IMR-90 (cell line): ENCODE results near the gene BGLAP. TPM values are rescaled to one million over a fixed set of nuclear protein-coding genes. Genes with fewer than 3 reads are reported as not detected.

Experiments
- ATAC-seq: fragments of 200-7000 bp; cut with Tn5 transposase; 2 replicates; pipeline ENCODE4 v1.9.1; 2020; ENCODE audit warnings: low read depth, mild to moderate bottlenecking, moderate library complexity
- BruUV-seq: library from RNA; stranded (reverse); fragments of 400-500 nt; replicated peaks from 2 replicates; lab custom pipeline; 2021; lab: Mats Ljungman, UMichigan
- CTCF ChIA-PET: fragments of 300-600 bp; formaldehyde crosslinking; extraction: SDS; loops from one replicate; lab custom pipeline; 2021; ENCODE audit warnings: antibody characterized with exemption; lab: Yijun Ruan, JAX
- POLR2A ChIA-PET: fragments of 300-600 bp; sonication (Branson Sonifier 250); formaldehyde crosslinking; loops from one replicate; lab custom pipeline; 2022; ENCODE audit warnings: antibody characterized with exemption; ENCODE audit not compliant: unreplicated experiment; lab: Charles Lee
- DNase-seq: peaks from one replicate; pipeline ENCODE4 v3.0.0; 2013
- H2AFZ ChIP-seq: replicated peaks from 2 replicates; pipeline ENCODE3; 2013; ENCODE audit warnings: low read length, mild to moderate bottlenecking; ENCODE audit not compliant: poor library complexity
- H2AK5ac ChIP-seq: 2 replicates; pipeline ENCODE4 v1.6.1; 2013; ENCODE audit warnings: low read depth, low read length, inconsistent platforms
- H2AK9ac ChIP-seq: replicated peaks from 2 replicates; pipeline ENCODE3; 2013; ENCODE audit warnings: mild to moderate bottlenecking, low read depth, low read length, moderate library complexity; ENCODE audit not compliant: poor library complexity
- H2BK120ac ChIP-seq: 2 replicates; pipeline ENCODE4 v1.6.1; 2013; ENCODE audit warnings: low read depth, low read length, inconsistent platforms
- H2BK15ac ChIP-seq: 3 replicates; pipeline ENCODE4 v1.6.1; 2013; ENCODE audit warnings: low read depth, low read length, inconsistent platforms
- H2BK20ac ChIP-seq: 2 replicates; pipeline ENCODE4 v1.6.1; 2013; ENCODE audit warnings: low read depth, mild to moderate bottlenecking, inconsistent platforms, low read length, moderate library complexity
- H2BK5ac ChIP-seq: 2 replicates; pipeline ENCODE4 v1.6.1; 2013; ENCODE audit warnings: mild to moderate bottlenecking, low read depth, low read length, inconsistent platforms; ENCODE audit not compliant: poor library complexity, severe bottlenecking
- H3K14ac ChIP-seq: replicated peaks from 2 replicates; pipeline ENCODE4 v1.6.1; 2013; ENCODE audit warnings: low read depth, low read length, inconsistent platforms
- H3K18ac ChIP-seq: 2 replicates; pipeline ENCODE4 v1.6.1; 2013; ENCODE audit warnings: low read depth, low read length, control low read depth
- H3K23ac ChIP-seq: 2 replicates; pipeline ENCODE4 v1.6.1; 2013; ENCODE audit warnings: low read depth, low read length, inconsistent platforms
- H3K27ac ChIP-seq: 2 replicates; pipeline ENCODE4 v1.5.1; 2013; ENCODE audit warnings: mild to moderate bottlenecking, control low read depth, low read length; ENCODE audit not compliant: insufficient read depth
- H3K27me3 ChIP-seq: 2 replicates; pipeline ENCODE4 v1.6.1; 2013; ENCODE audit warnings: low read length; ENCODE audit not compliant: control insufficient read depth, insufficient read depth
- H3K36me3 ChIP-seq: 2 replicates; pipeline ENCODE4 v1.6.1; 2013; ENCODE audit warnings: low read length, mixed read lengths; ENCODE audit not compliant: control insufficient read depth, insufficient read depth
- H3K4ac ChIP-seq: 2 replicates; pipeline ENCODE4 v1.6.1; 2013; ENCODE audit warnings: low read depth, low read length, inconsistent platforms
- H3K4me1 ChIP-seq: 2 replicates; pipeline ENCODE4 v1.6.1; 2013; ENCODE audit warnings: low read length, mixed read lengths; ENCODE audit not compliant: control insufficient read depth, insufficient read depth
- H3K4me2 ChIP-seq: 2 replicates; pipeline ENCODE4 v1.6.1; 2013; ENCODE audit warnings: low read depth, mild to moderate bottlenecking, control low read depth, low read length, moderate library complexity
- H3K4me3 ChIP-seq: 2 replicates; pipeline ENCODE4 v1.5.1; 2013; ENCODE audit warnings: low read depth, mild to moderate bottlenecking, control low read depth, low read length, moderate library complexity; ENCODE audit not compliant: insufficient read depth
- H3K56ac ChIP-seq: 2 replicates; pipeline ENCODE4 v1.6.1; 2013; ENCODE audit warnings: low read length, inconsistent platforms; ENCODE audit not compliant: insufficient read depth; ENCODE audit errors: extremely low read depth
- H3K79me1 ChIP-seq, 2 experiments: 2 replicates each; pipeline ENCODE4 v1.6.1; 2013; ENCODE audit warnings: low read length in 2 of 2, inconsistent platforms in 1 of 2, low read depth in 1 of 2
- H3K9ac ChIP-seq: 2 replicates; pipeline ENCODE4 v1.6.1; 2013; ENCODE audit warnings: low read depth, low read length, control low read depth
- H3K9me1 ChIP-seq: 2 replicates; pipeline ENCODE4 v1.6.1; 2013; ENCODE audit warnings: low read length, inconsistent platforms; ENCODE audit not compliant: insufficient read depth
- H3K9me3 ChIP-seq: 2 replicates; pipeline ENCODE4 v1.6.1; 2013; ENCODE audit warnings: low read length; ENCODE audit not compliant: control insufficient read depth, insufficient read depth
- H4K20me1 ChIP-seq: 2 replicates; pipeline ENCODE4 v1.6.1; 2013; ENCODE audit warnings: low read length, inconsistent platforms; ENCODE audit not compliant: insufficient read depth
- H4K5ac ChIP-seq: 2 replicates; pipeline ENCODE4 v1.6.1; 2013; ENCODE audit warnings: mild to moderate bottlenecking, low read depth, low read length, control low read depth
- H4K8ac ChIP-seq, 2 experiments: 2 replicates each; pipeline ENCODE4 v1.6.1; 2013; ENCODE audit warnings: low read depth in 2 of 2, low read length in 2 of 2, control low read depth in 1 of 2, inconsistent platforms in 1 of 2
- H4K91ac ChIP-seq: 2 replicates; pipeline ENCODE4 v1.6.1; 2013; ENCODE audit warnings: low read depth, low read length, inconsistent platforms; ENCODE audit not compliant: insufficient read depth
- BHLHE40 ChIP-seq: fragments of 150-350 bp; IDR thresholded peaks from 2 replicates; pipeline ENCODE4 v1.6.1; 2016; ENCODE audit warnings: mild to moderate bottlenecking, low read depth, low read length
- CEBPB ChIP-seq: IDR thresholded peaks from 2 replicates; pipeline ENCODE4 v1.6.1; 2012; ENCODE audit warnings: low read depth, low read length, improper control_type of control experiment
- ELK1 ChIP-seq: fragments of 150-350 bp; IDR thresholded peaks from 2 replicates; pipeline ENCODE4 v1.6.1; 2016; ENCODE audit warnings: low read depth, mild to moderate bottlenecking, low read length, moderate library complexity, borderline replicate concordance
- FOS ChIP-seq: fragments of 150-350 bp; IDR thresholded peaks from 2 replicates; pipeline ENCODE4 v1.6.1; 2016; ENCODE audit warnings: low read depth, low read length
- MAFK ChIP-seq: IDR thresholded peaks from 2 replicates; pipeline ENCODE4 v1.6.1; 2012; ENCODE audit warnings: low read depth, low read length, improper control_type of control experiment
- MAZ ChIP-seq: IDR thresholded peaks from 2 replicates; pipeline ENCODE4 v1.6.1; 2012; ENCODE audit warnings: low read depth, mild to moderate bottlenecking, low read length, improper control_type of control experiment, moderate library complexity, borderline replicate concordance
- MXI1 ChIP-seq: IDR thresholded peaks from 2 replicates; pipeline ENCODE4 v1.6.1; 2012; ENCODE audit warnings: low read depth, mild to moderate bottlenecking, low read length, moderate library complexity, borderline replicate concordance
- NFE2L2 ChIP-seq: fragments of 150-350 bp; IDR thresholded peaks from 2 replicates; pipeline ENCODE4 v1.6.1; 2016; ENCODE audit warnings: low read depth, mild to moderate bottlenecking, low read length
- POLR2A ChIP-seq: IDR thresholded peaks from 2 replicates; pipeline ENCODE4 v1.6.1; 2012; ENCODE audit warnings: mild to moderate bottlenecking, low read depth, low read length
- RCOR1 ChIP-seq: IDR thresholded peaks from 2 replicates; pipeline ENCODE4 v1.6.1; 2012; ENCODE audit warnings: mild to moderate bottlenecking, low read length, improper control_type of control experiment; ENCODE audit not compliant: insufficient replicate concordance
- RFX5 ChIP-seq: IDR thresholded peaks from 2 replicates; pipeline ENCODE4 v1.8.0; 2012; ENCODE audit warnings: low read depth, mild to moderate bottlenecking, low read length, moderate library complexity
- USF2 ChIP-seq: fragments of 150-350 bp; IDR thresholded peaks from 2 replicates; pipeline ENCODE4 v1.6.1; 2017; ENCODE audit warnings: mild to moderate bottlenecking, antibody characterized with exemption, low read length, low read depth
- dilution Hi-C: fragments of 300-500 bp; cut with HindIII; formaldehyde crosslinking; loops from one replicate; pipeline ENCODE4 v1.14.3; 2018; ENCODE audit warnings: low sequenced_read_pairs; ENCODE audit not compliant: unreplicated experiment
- in situ Hi-C: fragments of 300-500 bp; cut with MboI; formaldehyde crosslinking; loops from 3 replicates; pipeline ENCODE4 v1.14.3; 2019; ENCODE audit warnings: low sequenced_read_pairs, inconsistent platforms, mixed read lengths
- intact Hi-C: fragments of 100-400 bp; cut with micrococcal nuclease; formaldehyde crosslinking; loops from 2 replicates; pipeline ENCODE4 v1.10.0; 2022
- polyA plus RNA-seq, 3 experiments: library from polyadenylated mRNA; depleted of rRNA; stranded (reverse); fragments of >200 nt; gene quantifications; 2 replicates each; pipeline ENCODE4 v1.2.3, GENCODE V29; 2012; ENCODE audit warnings: low replicate concordance in 1 of 3
- total RNA-seq: library from RNA; depleted of rRNA; stranded (reverse); fragments of >200 nt; gene quantifications from 2 replicates; pipeline ENCODE4 v1.2.3, GENCODE V29; 2012

BGLAP gene
- total and polyA plus RNA-seq, 2 of the 4 experiments (the other 2 are of a cell fraction): 0.67 TPM; not detected in 1

GRCh38 chr1:156276532-156276931 is 34.5 kb downstream of the BGLAP start:
- TF ChIP-seq BHLHE40 (no peak), RFX5 (no peak), MAZ (no peak), ELK1 (no peak), CEBPB (no peak), USF2 (no peak), NFE2L2 (no peak), POLR2A (no peak), FOS (no peak), RCOR1 (no peak), MAFK (no peak), MXI1 (no peak)
- Histone ChIP-seq H2BK15ac (no peak overlapping the region), H3K23ac (no peak overlapping the region), H4K8ac (no peak overlapping the region), H2BK5ac (no peak overlapping the region), H3K56ac (no peak overlapping the region), H3K4me2 (no peak overlapping the region), H3K4ac (no peak overlapping the region), H3K9me1 (peaks cover 4% of the 10 kb centered on the region), H3K36me3 (peaks cover 48% of the 10 kb centered on the region), H2BK120ac (no peak overlapping the region), H2AK9ac (no peak overlapping the region), H3K9me3 (no peaks in the 10 kb centered on the region), H3K27ac (peak overlapping the region; percentile 52; the same call in 1 of the 2 replicates), H3K4me3 (no peak overlapping the region), H4K20me1 (peaks cover 30% of the 10 kb centered on the region), H2BK20ac (no peak overlapping the region), H2AK5ac (no peak overlapping the region), H3K14ac (no peak overlapping the region), H3K4me1 (peaks cover 8% of the 10 kb centered on the region), H3K27me3 (no peaks in the 10 kb centered on the region), H4K91ac (no peak overlapping the region), H3K79me1 (peaks cover 29 to 58% of the 10 kb centered on the region in 2 experiments), H2AFZ (no peak overlapping the region), H4K5ac (no peak overlapping the region), H3K18ac (no peak overlapping the region), H3K9ac (no peak overlapping the region)
- CTCF ChIA-PET: no interaction called here
- POLR2A ChIA-PET: no interaction called here
- intact Hi-C loops: no loop called here
- dilution Hi-C loops: no loop called here
- in situ Hi-C loops: no loop called here
- BruUV-seq: no TSS peak
- ATAC-seq (no peak; the same call in 1 of the 2 replicates), DNase-seq (no peak)
